ENCODE data around the gene COP1. TPM values are rescaled to one million over a fixed set of nuclear protein-coding genes. Genes with fewer than 3 reads are reported as not detected.
A peak's percentile ranks its signal among the peaks of the same experiment; 100 is the strongest.

The COP1 gene
- total RNA-seq, 1 donor from 2014 or later: 37.0 TPM

- H3K4me1 Mint-ChIP-seq (ENCODE audit: low read depth): peaks cover 23% of the 10 kb centered on the region
- no peaks in the 10 kb centered on the region for H3K27me3 Mint-ChIP-seq (ENCODE audit: low read depth)
- H3K36me3 Mint-ChIP-seq (ENCODE audit: low read depth): peaks cover 4% of the 10 kb centered on the region
- no peak overlapping the region for H3K27ac Mint-ChIP-seq (ENCODE audit: unreplicated experiment)
- no peak overlapping the region for H3K4me3 Mint-ChIP-seq (ENCODE audit: unreplicated experiment)
- no peak for DNase-seq (ENCODE audit: low spot score)
- TF ChIP-seq CTCF (IDR thresholded peaks at IDR 0.05): no peak
- peaks cover 6% of the 10 kb centered on the region for H3K9me3 Mint-ChIP-seq (ENCODE audit: low read depth)
These were observed 20.1 kb downstream of the COP1 start for GRCh38 chr1:176187001-176187400.

- Mint-ChIP-seq H3K9me3 (ENCODE audit: low read depth) (no peaks in the 10 kb centered on the region), H3K4me1 (ENCODE audit: low read depth) (peaks cover 9% of the 10 kb centered on the region), H3K4me3 (ENCODE audit: unreplicated experiment) (no peak overlapping the region), H3K27ac (ENCODE audit: unreplicated experiment) (no peak overlapping the region), H3K36me3 (ENCODE audit: low read depth) (peaks cover 4% of the 10 kb centered on the region), H3K27me3 (ENCODE audit: low read depth) (no peaks in the 10 kb centered on the region)
- TF ChIP-seq CTCF (IDR thresholded peaks at IDR 0.05): no peak
- DNase-seq (ENCODE audit: low spot score): no peak
These were observed 23.5 kb downstream of the COP1 start for GRCh38 chr1:176183618-176184017.

GRCh38 chr1:176178316-176178715 is 28.8 kb downstream of the COP1 start:
- DNase-seq (ENCODE audit: low spot score): no peak
- no peaks in the 10 kb centered on the region for H3K9me3 Mint-ChIP-seq (ENCODE audit: low read depth)
- peaks cover 7% of the 10 kb centered on the region for H3K36me3 Mint-ChIP-seq (ENCODE audit: low read depth)
- H3K4me1 Mint-ChIP-seq (ENCODE audit: low read depth): peaks cover 14% of the 10 kb centered on the region
- no peak overlapping the region for H3K27ac Mint-ChIP-seq (ENCODE audit: unreplicated experiment)
- no peaks in the 10 kb centered on the region for H3K27me3 Mint-ChIP-seq (ENCODE audit: low read depth)
- no peak overlapping the region for H3K4me3 Mint-ChIP-seq (ENCODE audit: unreplicated experiment)
- TF ChIP-seq CTCF (IDR thresholded peaks at IDR 0.05): no peak

GRCh38 chr1:176177764-176178163 is 29.3 kb downstream of the COP1 start:
- H3K27ac Mint-ChIP-seq (ENCODE audit: unreplicated experiment): no peak overlapping the region
- no peak overlapping the region for H3K4me3 Mint-ChIP-seq (ENCODE audit: unreplicated experiment)
- H3K9me3 Mint-ChIP-seq (ENCODE audit: low read depth): no peaks in the 10 kb centered on the region
- H3K27me3 Mint-ChIP-seq (ENCODE audit: low read depth): no peaks in the 10 kb centered on the region
- DNase-seq (ENCODE audit: low spot score): no peak
- TF ChIP-seq CTCF (IDR thresholded peaks at IDR 0.05): no peak
- H3K4me1 Mint-ChIP-seq (ENCODE audit: low read depth): peaks cover 14% of the 10 kb centered on the region
- peaks cover 7% of the 10 kb centered on the region for H3K36me3 Mint-ChIP-seq (ENCODE audit: low read depth)

GRCh38 chr1:176174108-176174507 is 33.0 kb downstream of the COP1 start:
- H3K4me1 Mint-ChIP-seq (ENCODE audit: low read depth): peaks cover 14% of the 10 kb centered on the region
- H3K36me3 Mint-ChIP-seq (ENCODE audit: low read depth): peaks cover 19% of the 10 kb centered on the region
- DNase-seq (ENCODE audit: low spot score): no peak
- H3K4me3 Mint-ChIP-seq (ENCODE audit: unreplicated experiment): no peak overlapping the region
- no peaks in the 10 kb centered on the region for H3K27me3 Mint-ChIP-seq (ENCODE audit: low read depth)
- peaks cover 7% of the 10 kb centered on the region for H3K9me3 Mint-ChIP-seq (ENCODE audit: low read depth)
- TF ChIP-seq CTCF (IDR thresholded peaks at IDR 0.05): no peak
- peak overlapping the region; percentile 54 for H3K27ac Mint-ChIP-seq (ENCODE audit: unreplicated experiment)
